DOHH2 (cell line): Measurements from ENCODE around the gene THBS2.
"Not testable (repeated sequence)": the region's sequence is repeated elsewhere in the genome, so short reads cannot be mapped to it uniquely, and the experiment has no call there.

Experiments
- H3F3A ChIP-seq: fragments of 200-600 bp; sonication (generic), shearing (Covaris generic); 2 replicates; pipeline ENCODE4 v1.6.0; 2016; ENCODE audit warnings: antibody characterized with exemption, mild to moderate bottlenecking; ENCODE audit not compliant: control insufficient read depth, insufficient read depth
- H3K27ac ChIP-seq: fragments of 200-600 bp; sonication (generic); 2 replicates; pipeline ENCODE4 v1.5.1; 2014; ENCODE audit warnings: low read depth, mild to moderate bottlenecking, low read length, moderate library complexity
- H3K27me3 ChIP-seq: fragments of 200-600 bp; sonication (generic); 2 replicates; pipeline ENCODE4 v1.6.1; 2014; ENCODE audit warnings: mild to moderate bottlenecking, low read length, mixed read lengths; ENCODE audit not compliant: control insufficient read depth
- H3K36me3 ChIP-seq: fragments of 200-600 bp; sonication (generic); 2 replicates; pipeline ENCODE4 v1.6.1; 2014; ENCODE audit warnings: mild to moderate bottlenecking, low read length, moderate library complexity, mixed read lengths; ENCODE audit not compliant: control insufficient read depth
- H3K4me1 ChIP-seq: fragments of 200-600 bp; sonication (generic); 2 replicates; pipeline ENCODE4 v1.6.1; 2014; ENCODE audit warnings: mild to moderate bottlenecking, low read length, mixed read lengths; ENCODE audit not compliant: control insufficient read depth
- H3K4me2 ChIP-seq: fragments of 200-600 bp; sonication (generic); 2 replicates; pipeline ENCODE4 v1.6.0; 2014; ENCODE audit warnings: mild to moderate bottlenecking, low read length, moderate library complexity
- H3K4me3 ChIP-seq: fragments of 200-600 bp; sonication (generic); 2 replicates; pipeline ENCODE4 v1.5.1; 2014; ENCODE audit warnings: mild to moderate bottlenecking, low read length, mixed read lengths
- H3K79me2 ChIP-seq: fragments of 200-600 bp; sonication (generic); 2 replicates; pipeline ENCODE4 v1.6.1; 2014; ENCODE audit warnings: mild to moderate bottlenecking, low read length, mixed read lengths; ENCODE audit not compliant: control insufficient read depth
- H3K9me2 ChIP-seq: fragments of 200-600 bp; sonication (generic); replicated peaks from 2 replicates; pipeline ENCODE4 v1.6.1; 2014; ENCODE audit warnings: mild to moderate bottlenecking, low read length, mixed read lengths; ENCODE audit not compliant: control insufficient read depth
- H3K9me3 ChIP-seq: fragments of 200-600 bp; sonication (generic); 2 replicates; pipeline ENCODE4 v1.6.1; 2014; ENCODE audit warnings: antibody characterized with exemption, low read length, mixed read lengths; ENCODE audit not compliant: control insufficient read depth, insufficient read depth
- H4K20me1 ChIP-seq: fragments of 200-600 bp; sonication (generic); 2 replicates; pipeline ENCODE4 v1.6.0; 2014; ENCODE audit warnings: low read depth, mild to moderate bottlenecking, antibody characterized with exemption, low read length, moderate library complexity; ENCODE audit not compliant: control insufficient read depth, insufficient read depth
- CTCF ChIP-seq: fragments of 200-600 bp; sonication (generic); IDR thresholded peaks from one replicate; pipeline ENCODE4 v1.5.1; 2014; ENCODE audit warnings: antibody characterized with exemption, mild to moderate bottlenecking, low read depth, low read length; ENCODE audit not compliant: poor library complexity, severe bottlenecking
- EZH2phosphoT487 ChIP-seq: fragments of 200-600 bp; sonication (generic); IDR thresholded peaks from 2 replicates; pipeline ENCODE4 v1.6.1; 2017; ENCODE audit warnings: borderline replicate concordance, mild to moderate bottlenecking, antibody characterized with exemption, low read length, moderate library complexity, mixed read lengths

Gene THBS2

GRCh38 chr6:169263374-169263773 lies 9.7 kb upstream of the THBS2 start:
- Histone ChIP-seq H3K4me3 (no peak overlapping the region), H3K9me2 (no peaks in the 10 kb centered on the region), H3K4me2 (no peak overlapping the region), H3K79me2 (no peaks in the 10 kb centered on the region), H3K36me3 (no peaks in the 10 kb centered on the region), H3K27ac (no peak overlapping the region), H3K9me3 (no peaks in the 10 kb centered on the region), H3K4me1 (no peaks in the 10 kb centered on the region), H3F3A (no peaks in the 10 kb centered on the region), H3K27me3 (no peaks in the 10 kb centered on the region), H4K20me1 (no peaks in the 10 kb centered on the region)
- TF ChIP-seq CTCF (no peak), EZH2phosphoT487 (no peak)

- H3K27ac ChIP-seq, H3F3A ChIP-seq, H3K79me2 ChIP-seq, H3K4me2 ChIP-seq, H3K4me3 ChIP-seq, H3K36me3 ChIP-seq, H3K9me3 ChIP-seq, H4K20me1 ChIP-seq, H3K4me1 ChIP-seq, H3K27me3 ChIP-seq, H3K9me2 ChIP-seq: not testable (repeated sequence)
Observed at GRCh38 chr6:169262602-169263001, 9.0 kb upstream of the THBS2 start.

- Histone ChIP-seq H3K27me3 (no peaks in the 10 kb centered on the region), H4K20me1 (no peaks in the 10 kb centered on the region), H3K4me1 (no peaks in the 10 kb centered on the region), H3K36me3 (no peaks in the 10 kb centered on the region), H3K4me3 (no peak overlapping the region), H3K79me2 (no peaks in the 10 kb centered on the region), H3K9me2 (no peaks in the 10 kb centered on the region), H3K4me2 (no peak overlapping the region), H3K27ac (no peak overlapping the region), H3F3A (no peaks in the 10 kb centered on the region), H3K9me3 (no peaks in the 10 kb centered on the region)
- TF ChIP-seq EZH2phosphoT487 (no peak), CTCF (no peak)
Observed at GRCh38 chr6:169256518-169256917, 2.9 kb upstream of the THBS2 start.

GRCh38 chr6:169256061-169256460 lies 2.4 kb upstream of the THBS2 start:
- Histone ChIP-seq H3K27ac (no peak overlapping the region), H3K36me3 (no peaks in the 10 kb centered on the region), H3K27me3 (no peaks in the 10 kb centered on the region), H3K4me3 (no peak overlapping the region), H3K9me2 (no peaks in the 10 kb centered on the region), H4K20me1 (no peaks in the 10 kb centered on the region), H3K79me2 (no peaks in the 10 kb centered on the region), H3K4me1 (no peaks in the 10 kb centered on the region), H3F3A (no peaks in the 10 kb centered on the region), H3K9me3 (no peaks in the 10 kb centered on the region), H3K4me2 (no peak overlapping the region)
- no peak for TF ChIP-seq CTCF
- TF ChIP-seq EZH2phosphoT487, result no peak
